ENCODE results near the gene NUP188. TPM values are rescaled to one million over a fixed set of nuclear protein-coding genes. Genes with fewer than 3 reads are reported as not detected.
A peak's percentile ranks its signal among the peaks of the same experiment; 100 is the strongest.

NUP188 gene
- total and polyA plus RNA-seq, 2 experiments from 2014 or later = 25.5 to 117 TPM

GRCh38 chr9:128911529-128912035, 35.9 kb upstream of the NUP188 start (continued):
- TF ChIP-seq ZNF462 (CRISPR knock-in tag; IDR thresholded peaks at IDR 0.05) (no peak), NANOG (IDR thresholded peaks at IDR 0.05; ENCODE audit: borderline replicate concordance) (no peak)

GRCh38 chr9:128912270-128912853, 35.1 kb upstream of the NUP188 start:
- Histone ChIP-seq H3K4me3 (no peak overlapping the region), H2AFZ (no peak overlapping the region), H3K4me2 (peak overlapping the region; percentile 64), H3F3A (replicated peaks; ENCODE audit: low read depth) (no peaks in the 10 kb centered on the region), H3K27me3 (ENCODE audit: insufficient read depth) (no peaks in the 10 kb centered on the region), H4K20me1 (replicated peaks; ENCODE audit: insufficient read depth) (peaks cover 16% of the 10 kb centered on the region; the same call in 1 of the 2 replicates), H3K9me2 (ENCODE audit: insufficient read depth) (no peaks in the 10 kb centered on the region), H3K27ac (ENCODE audit: low read depth) (peak overlapping the region; percentile 94), H3K36me3 (ENCODE audit: insufficient read depth) (peaks cover 5% of the 10 kb centered on the region; the same call in 1 of the 2 replicates), H3K4me1 (ENCODE audit: insufficient read depth) (peaks cover 13% of the 10 kb centered on the region), H3K79me2 (replicated peaks; ENCODE audit: insufficient read depth) (peaks cover 31% of the 10 kb centered on the region)
- DNase-seq (ENCODE audit: low spot score) = peak; percentile 53
- peak; percentile 70 for ATAC-seq
- H3K27ac Mint-ChIP-seq = peak overlapping the region; percentile 95
- H3K9me3 Mint-ChIP-seq = no peaks in the 10 kb centered on the region
- TF ChIP-seq ZNF462 (CRISPR knock-in tag; IDR thresholded peaks at IDR 0.05) (no peak), EZH2phosphoT487 (IDR thresholded peaks at IDR 0.05; ENCODE audit: unreplicated experiment) (no peak), CREB1 (CRISPR knock-in tag; IDR thresholded peaks at IDR 0.05; ENCODE audit: low read depth) (no peak), CTCF (conservative IDR thresholded peaks at IDR 0.05; ENCODE audit: low read depth in 2 of 2) (no peak)
- peaks cover 32% of the 10 kb centered on the region for H3K4me1 Mint-ChIP-seq
- peaks cover 67% of the 10 kb centered on the region for H3K36me3 Mint-ChIP-seq (ENCODE audit: low read depth)
- H3K4me3 Mint-ChIP-seq = no peak overlapping the region; the same call in 2 of the 3 replicates
- peaks cover 6% of the 10 kb centered on the region for H3K27me3 Mint-ChIP-seq (ENCODE audit: insufficient read depth, low read depth, poor library complexity)

All from GM23338 (cell line).